Right renal cortex interstitium (tissue), 3 donors: ENCODE results near the gene POU4F1. TPM values are rescaled to one million over a fixed set of nuclear protein-coding genes. Genes with fewer than 3 reads are reported as not detected.
"Not testable (repeated sequence)": the region's sequence is repeated elsewhere in the genome, so short reads cannot be mapped to it uniquely, and the experiment has no call there.

Source experiments
- DNase-seq, 3 donors: peaks; one replicate each; pipeline ENCODE4 v3.0.0-alpha.2; 2013; ENCODE audit warnings: low read depth in 3 of 3, low spot score in 2 of 3
- polyA plus RNA-seq, 3 donors: library from polyadenylated mRNA; unstranded; fragments of 120-200 nt; gene quantifications; one replicate each; pipeline ENCODE4 v1.2.1, GENCODE V29; 2013; ENCODE audit not compliant: insufficient read length in 3 of 3

POU4F1 gene
- under 1 TPM; 0.03 to 0.07 (median 0.03) TPM for polyA plus RNA-seq

GRCh38 chr13:78603240-78603957 lies at the start of gene POU4F1:
POU4F1 (minus strand) TSS chr13:78603552; CDS start chr13:78603326, 226 bp downstream.
- no peak for DNase-seq

GRCh38 chr13:78652651-78653050 lies 49.3 kb upstream of the POU4F1 start:
- no peak for DNase-seq

- no peak for DNase-seq
Observed at GRCh38 chr13:78650717-78651083, 47.3 kb upstream of the POU4F1 start.

GRCh38 chr13:78649997-78650716 lies 46.8 kb upstream of the POU4F1 start:
- no peak for DNase-seq

- not testable (repeated sequence) for DNase-seq
Observed at GRCh38 chr13:78647109-78647678, 43.8 kb upstream of the POU4F1 start.

GRCh38 chr13:78638216-78638615 lies 34.9 kb upstream of the POU4F1 start:
- no peak for DNase-seq

- no peak for DNase-seq
Observed at GRCh38 chr13:78636495-78636894, 33.1 kb upstream of the POU4F1 start.

- DNase-seq: no peak
Observed at GRCh38 chr13:78632996-78633395, 29.6 kb upstream of the POU4F1 start.

- no peak for DNase-seq
Observed at GRCh38 chr13:78631077-78631476, 27.7 kb upstream of the POU4F1 start.

- no peak for DNase-seq
Observed at GRCh38 chr13:78630511-78630910, 27.2 kb upstream of the POU4F1 start.

- DNase-seq: no peak
Observed at GRCh38 chr13:78625384-78625783, 22.0 kb upstream of the POU4F1 start.

GRCh38 chr13:78623132-78623531 lies 19.8 kb upstream of the POU4F1 start:
- DNase-seq: no peak

GRCh38 chr13:78620936-78621470 lies 17.7 kb upstream of the POU4F1 start:
- DNase-seq: no peak

GRCh38 chr13:78618411-78618810 lies 15.1 kb upstream of the POU4F1 start:
- no peak for DNase-seq

- DNase-seq: no peak
Observed at GRCh38 chr13:78611040-78611439, 7.7 kb upstream of the POU4F1 start.

GRCh38 chr13:78610381-78610883 lies 7.1 kb upstream of the POU4F1 start:
- DNase-seq: no peak

GRCh38 chr13:78609464-78610205 lies 6.3 kb upstream of the POU4F1 start:
- no peak for DNase-seq

GRCh38 chr13:78608688-78609463 lies 5.5 kb upstream of the POU4F1 start:
- DNase-seq: no peak

GRCh38 chr13:78608252-78608687 lies 4.9 kb upstream of the POU4F1 start:
- DNase-seq: no peak
